Stimulated activated CD8-positive, alpha-beta memory T cell treated with anti-CD3 and anti-CD28 coated beads, Interleukin-2, amount 100 ng/mL, for 1 hour (primary cell): ENCODE measurements around the gene ALDH1B1.
A peak's percentile ranks its signal among the peaks of the same experiment; 100 is the strongest.

Source experiments
- DNase-seq, 2 donors: peaks; one replicate each; pipeline ENCODE4 v3.0.0-alpha.2; 2020; ENCODE audit warnings: low read depth in 2 of 2

ALDH1B1 gene

GRCh38 chr9:38392235-38393127 lies at the start of gene ALDH1B1:
Gene ALDH1B1 (plus strand): TSS chr9:38392702. CDS start chr9:38395749, 3,047 bp downstream.
- peak; percentile 35 to 41 for DNase-seq

- no peak for DNase-seq
Observed at GRCh38 chr9:38343037-38343436, 49.5 kb upstream of the ALDH1B1 start.

GRCh38 chr9:38343552-38343951 lies 49.0 kb upstream of the ALDH1B1 start:
- DNase-seq: no peak

GRCh38 chr9:38344566-38345324 lies 47.8 kb upstream of the ALDH1B1 start:
- no peak for DNase-seq

GRCh38 chr9:38345851-38346755 lies 46.4 kb upstream of the ALDH1B1 start:
- DNase-seq: no peak

GRCh38 chr9:38346811-38347210 lies 45.7 kb upstream of the ALDH1B1 start:
- no peak for DNase-seq

GRCh38 chr9:38347271-38347671 lies 45.2 kb upstream of the ALDH1B1 start:
- DNase-seq: no peak

- no peak for DNase-seq
Observed at GRCh38 chr9:38347946-38348345, 44.6 kb upstream of the ALDH1B1 start.

GRCh38 chr9:38350529-38350928 lies 42.0 kb upstream of the ALDH1B1 start:
- no peak for DNase-seq

- DNase-seq: no peak
Observed at GRCh38 chr9:38352530-38353328, 39.8 kb upstream of the ALDH1B1 start.

- no peak for DNase-seq
Observed at GRCh38 chr9:38355115-38355514, 37.4 kb upstream of the ALDH1B1 start.

GRCh38 chr9:38355517-38356120 lies 36.9 kb upstream of the ALDH1B1 start:
- DNase-seq: no peak

GRCh38 chr9:38356851-38357250 lies 35.7 kb upstream of the ALDH1B1 start:
- no peak for DNase-seq

- DNase-seq: no peak
Observed at GRCh38 chr9:38357350-38358114, 35.0 kb upstream of the ALDH1B1 start.

GRCh38 chr9:38358390-38359296 lies 33.9 kb upstream of the ALDH1B1 start:
- no peak for DNase-seq

GRCh38 chr9:38359297-38359653 lies 33.2 kb upstream of the ALDH1B1 start:
- no peak for DNase-seq

GRCh38 chr9:38359689-38360385 lies 32.7 kb upstream of the ALDH1B1 start:
- no peak for DNase-seq

GRCh38 chr9:38360839-38361472 lies 31.5 kb upstream of the ALDH1B1 start:
- DNase-seq: no peak
